Neuronal stem cell (in vitro differentiated cells): Measurements from ENCODE around the gene CEP43.

ENCODE experiments used
- DNase-seq: peaks from one replicate; pipeline ENCODE4 v3.0.0-alpha.2; 2013; ENCODE audit warnings: low spot score
- H2AFZ ChIP-seq: one replicate; pipeline ENCODE4 v1.6.1; 2013; ENCODE audit warnings: mild to moderate bottlenecking, low read length, inconsistent platforms
- H2AK5ac ChIP-seq: 2 replicates; pipeline ENCODE4 v1.6.1; 2013; ENCODE audit warnings: low read depth, mild to moderate bottlenecking, inconsistent platforms, low read length, moderate library complexity, mixed read lengths
- H2BK120ac ChIP-seq: 2 replicates; pipeline ENCODE4 v1.6.1; 2013; ENCODE audit warnings: low read depth, mild to moderate bottlenecking, inconsistent platforms, low read length, moderate library complexity, mixed read lengths
- H2BK12ac ChIP-seq: one replicate; pipeline ENCODE4 v1.6.1; 2013; ENCODE audit warnings: low read length, inconsistent platforms
- H2BK15ac ChIP-seq: 2 replicates; pipeline ENCODE4 v1.6.1; 2013; ENCODE audit warnings: mild to moderate bottlenecking, low read length, inconsistent platforms, mixed read lengths
- H2BK5ac ChIP-seq: one replicate; pipeline ENCODE4 v1.6.1; 2013; ENCODE audit warnings: inconsistent platforms, mild to moderate bottlenecking, low read length, moderate library complexity
- H3K14ac ChIP-seq: one replicate; pipeline ENCODE4 v1.6.1; 2013; ENCODE audit warnings: low read length, inconsistent platforms
- H3K18ac ChIP-seq: 2 replicates; pipeline ENCODE4 v1.6.1; 2013; ENCODE audit warnings: low read length, inconsistent platforms
- H3K23ac ChIP-seq: 2 replicates; pipeline ENCODE4 v1.6.1; 2013; ENCODE audit warnings: low read depth, mild to moderate bottlenecking, mixed read lengths, low read length, inconsistent platforms; ENCODE audit not compliant: poor library complexity
- H3K27ac ChIP-seq: replicated peaks from 3 replicates; pipeline ENCODE4 v1.5.1; 2013; ENCODE audit warnings: low read length, inconsistent platforms
- H3K27me3 ChIP-seq, 3 experiments: 2 replicates each; pipeline ENCODE4 v1.6.1; 2013; ENCODE audit warnings: low read length in 3 of 3, mild to moderate bottlenecking in 2 of 3, inconsistent platforms in 1 of 3, low read depth in 1 of 3, mixed read lengths in 1 of 3, moderate library complexity in 1 of 3; ENCODE audit not compliant: control insufficient read depth in 3 of 3, insufficient read depth in 3 of 3
- H3K36me3 ChIP-seq, 2 donors: replicated peaks in 1 of 2; 2 replicates each; pipeline ENCODE4 v1.6.1; 2013; ENCODE audit warnings: low read length in 2 of 2; ENCODE audit not compliant: control insufficient read depth in 2 of 2, insufficient read depth in 2 of 2
- H3K4ac ChIP-seq: 2 replicates; pipeline ENCODE4 v1.6.1; 2013; ENCODE audit warnings: inconsistent platforms, mild to moderate bottlenecking, low read length, moderate library complexity
- H3K4me1 ChIP-seq, 2 donors: 1 replicate in 1 of 2; 2 replicates in 1 of 2; pipeline ENCODE4 v1.6.1; 2013; ENCODE audit warnings: low read length in 2 of 2, low read depth in 1 of 2; ENCODE audit not compliant: control insufficient read depth in 2 of 2, insufficient read depth in 1 of 2
- H3K4me2 ChIP-seq: one replicate; pipeline ENCODE4 v1.6.1; 2013; ENCODE audit warnings: mild to moderate bottlenecking, low read length, inconsistent platforms; ENCODE audit not compliant: insufficient read depth, poor library complexity, severe bottlenecking
- H3K4me3 ChIP-seq, 2 donors: 2 replicates each; pipeline ENCODE4 v1.5.1; 2013; ENCODE audit warnings: low read length in 2 of 2, mild to moderate bottlenecking in 2 of 2, inconsistent platforms in 1 of 2, moderate library complexity in 1 of 2
- H3K79me1 ChIP-seq: one replicate; pipeline ENCODE4 v1.6.1; 2013; ENCODE audit warnings: low read depth, mild to moderate bottlenecking, inconsistent platforms, low read length, moderate library complexity
- H3K9ac ChIP-seq: one replicate; pipeline ENCODE4 v1.6.1; 2013; ENCODE audit warnings: mild to moderate bottlenecking, low read depth, low read length, inconsistent platforms; ENCODE audit not compliant: poor library complexity
- H3K9me3 ChIP-seq, 2 donors: replicated peaks in 1 of 2; 2 replicates each; pipeline versions ENCODE3 to v1.6.1; 2013; ENCODE audit warnings: low read length in 2 of 2, mild to moderate bottlenecking in 2 of 2, inconsistent platforms in 1 of 2, low read depth in 1 of 2, mixed read lengths in 1 of 2, moderate library complexity in 1 of 2; ENCODE audit not compliant: control insufficient read depth in 2 of 2, insufficient read depth in 1 of 2
- H4K8ac ChIP-seq: one replicate; pipeline ENCODE4 v1.6.1; 2013; ENCODE audit warnings: low read depth, mild to moderate bottlenecking, inconsistent platforms, low read length, moderate library complexity
- H4K91ac ChIP-seq: one replicate; pipeline ENCODE4 v1.6.1; 2013; ENCODE audit warnings: low read length, low read depth, mild to moderate bottlenecking, inconsistent platforms; ENCODE audit not compliant: poor library complexity
- WGBS, 2 donors: extraction: QIAGEN DNeasy Blood & Tissue Kit; methylation state at CpG; one replicate each; pipeline ENCODE4 v1.1.7; 2013; ENCODE audit warnings: missing lambda C conversion rate in 2 of 2, mixed read lengths in 1 of 2; ENCODE audit not compliant: insufficient read length in 2 of 2, insufficient replicate concordance in 1 of 2; ENCODE audit errors: extremely low coverage in 2 of 2; 5-methylcytosine and 5-hydroxymethylcytosine counted together

CEP43 gene

DNA sequence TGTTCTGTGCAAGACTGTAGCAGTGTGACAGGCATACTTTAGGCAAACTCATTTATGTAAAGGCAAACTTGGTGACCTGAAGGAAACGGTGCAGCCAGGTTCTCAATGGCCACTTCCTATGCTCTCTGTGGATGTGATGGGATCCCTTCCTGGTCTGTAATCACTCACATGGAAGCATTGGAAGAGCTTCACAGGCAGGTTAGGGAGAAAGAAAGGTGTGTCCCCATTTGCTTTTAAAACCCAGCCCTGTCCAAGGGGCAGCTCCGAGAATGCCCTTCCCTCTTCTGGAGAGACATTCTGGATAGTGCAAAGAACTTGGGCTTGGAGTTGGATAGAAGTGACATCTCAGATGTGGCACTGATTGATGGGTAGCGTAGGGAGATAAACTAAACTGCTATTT lies 28.1 kb downstream of the CEP43 start:
- Histone ChIP-seq H2AFZ (no peak overlapping the region), H3K27me3 (no peaks in the 10 kb centered on the region), H3K79me1 (no peaks in the 10 kb centered on the region), H3K4ac (no peak overlapping the region), H3K18ac (no peak overlapping the region), H3K9ac (no peak overlapping the region), H3K36me3 (peaks cover 42 to 99% of the 10 kb centered on the region in 2 donors), H2BK5ac (no peak overlapping the region), H3K27ac (no peak overlapping the region), H4K8ac (no peak overlapping the region), H2BK12ac (no peak overlapping the region), H3K4me1 (no peaks in the 10 kb centered on the region), H3K4me3 (no peak overlapping the region), H4K91ac (no peak overlapping the region), H2BK15ac (no peak overlapping the region), H2BK120ac (no peak overlapping the region), H3K23ac (no peak overlapping the region), H3K9me3 (no peaks in the 10 kb centered on the region), H3K4me2 (no peak overlapping the region), H3K14ac (no peak overlapping the region), H2AK5ac (no peak overlapping the region)
- no CpG with 5 or more reads among the region's 3 CpGs for WGBS, 2 donors
- DNase-seq = no peak

DNA sequence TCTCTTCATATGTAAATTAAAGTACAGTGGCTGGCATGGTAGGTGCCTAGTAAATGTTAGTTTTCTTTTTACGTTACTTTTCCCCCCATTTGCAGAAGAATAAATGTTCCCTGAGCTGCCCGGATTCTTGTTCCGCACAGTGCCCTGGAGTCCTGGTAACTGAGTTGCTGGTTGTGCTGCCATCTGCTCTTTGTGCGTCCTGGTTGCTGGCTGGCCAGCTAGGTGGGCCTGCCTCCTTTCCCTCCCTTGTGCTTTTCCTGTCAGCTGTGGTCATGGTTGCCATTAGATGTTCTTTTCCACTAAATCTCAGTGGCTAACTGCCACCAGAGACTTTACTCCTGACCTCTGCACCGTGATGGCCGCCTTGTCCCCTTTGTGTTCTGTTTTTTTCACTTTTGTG lies 28.6 kb downstream of the CEP43 start:
- no peak overlapping the region for H2BK5ac ChIP-seq

DNA sequence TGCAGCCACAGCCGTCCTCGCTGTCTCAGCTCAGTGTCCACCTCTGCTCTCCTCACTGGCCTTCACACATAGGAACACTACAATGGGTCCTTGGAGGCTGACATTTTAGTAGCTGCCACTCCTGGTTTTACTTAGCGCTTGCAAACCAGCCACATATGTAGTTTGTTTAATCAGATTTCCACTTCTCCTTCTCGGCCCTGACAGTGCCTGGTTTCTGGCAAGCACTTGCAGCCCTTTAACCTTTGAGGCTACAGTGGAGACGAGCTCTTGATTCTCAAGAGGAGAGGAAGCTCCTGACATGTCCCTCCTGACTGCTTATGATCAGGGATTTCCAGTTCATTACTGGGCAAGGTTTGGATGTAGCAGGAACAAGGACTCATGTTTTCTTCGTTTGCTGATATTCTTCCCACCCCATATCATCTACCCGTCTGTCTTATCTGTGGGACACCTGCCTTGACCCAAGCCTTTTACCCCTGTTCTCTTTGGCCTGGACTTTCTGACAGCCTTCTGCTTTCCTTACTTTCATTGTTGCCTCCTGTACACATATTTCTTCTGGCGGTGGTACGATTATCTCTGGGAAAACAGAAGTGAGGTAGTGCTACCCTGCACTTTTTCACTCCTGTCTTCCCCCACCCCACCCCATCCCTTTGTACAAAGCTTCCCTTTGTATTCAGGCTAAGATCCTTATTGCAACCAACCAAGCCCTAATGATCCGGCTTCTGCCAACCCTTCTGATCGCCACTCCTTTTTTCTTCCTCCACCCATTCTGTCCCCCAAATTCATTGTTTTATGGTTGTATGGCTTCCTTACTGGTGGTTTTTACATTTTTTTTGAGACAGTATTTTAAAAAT lies 31.2 kb downstream of the CEP43 start:
- no peak overlapping the region for H3K4me3 ChIP-seq
- H2BK120ac ChIP-seq = no peak overlapping the region
- no peak for DNase-seq
- no peak overlapping the region for H2BK12ac ChIP-seq
- H3K9me3 ChIP-seq = no peaks in the 10 kb centered on the region
- H3K79me1 ChIP-seq = no peaks in the 10 kb centered on the region
- no peak overlapping the region for H3K9ac ChIP-seq
- no peak overlapping the region for H3K4me2 ChIP-seq
- H2AK5ac ChIP-seq = no peak overlapping the region
- H4K91ac ChIP-seq = no peak overlapping the region
- no peak overlapping the region for H3K18ac ChIP-seq
- no peak overlapping the region for H2BK15ac ChIP-seq
- no peak overlapping the region for H4K8ac ChIP-seq
- no peak overlapping the region for H3K27ac ChIP-seq
- no peak overlapping the region for H2BK5ac ChIP-seq
- H2AFZ ChIP-seq = no peak overlapping the region
- H3K4ac ChIP-seq = no peak overlapping the region
- WGBS, 2 donors = no CpG with 5 or more reads among the region's 11 CpGs
- H3K27me3 ChIP-seq = no peaks in the 10 kb centered on the region
- H3K4me1 ChIP-seq = no peaks in the 10 kb centered on the region
- H3K36me3 ChIP-seq = peaks cover 34 to 99% of the 10 kb centered on the region in 2 donors
- no peak overlapping the region for H3K23ac ChIP-seq
- H3K14ac ChIP-seq = no peak overlapping the region

More for the DNA sequence above, 28.6 kb downstream of the CEP43 start:
- no peak overlapping the region for H3K27ac ChIP-seq
- H4K91ac ChIP-seq = no peak overlapping the region
- H3K4me3 ChIP-seq = no peak overlapping the region
- no peak overlapping the region for H3K4me2 ChIP-seq
- H2BK15ac ChIP-seq = no peak overlapping the region
- no peak overlapping the region for H2AFZ ChIP-seq
- peaks cover 40 to 99% of the 10 kb centered on the region in 2 donors for H3K36me3 ChIP-seq
- WGBS, 2 donors = no CpG with 5 or more reads among the region's 6 CpGs
- H3K4me1 ChIP-seq = no peaks in the 10 kb centered on the region
- no peak overlapping the region for H2AK5ac ChIP-seq
- H4K8ac ChIP-seq = no peak overlapping the region
- H3K23ac ChIP-seq = no peak overlapping the region
- H2BK12ac ChIP-seq = no peak overlapping the region
- DNase-seq = no peak
- no peak overlapping the region for H3K9ac ChIP-seq
- H3K18ac ChIP-seq = no peak overlapping the region
- H3K79me1 ChIP-seq = no peaks in the 10 kb centered on the region
- H3K27me3 ChIP-seq = no peaks in the 10 kb centered on the region
- no peaks in the 10 kb centered on the region for H3K9me3 ChIP-seq
- no peak overlapping the region for H3K14ac ChIP-seq
- H2BK120ac ChIP-seq = no peak overlapping the region
- H3K4ac ChIP-seq = no peak overlapping the region

DNA sequence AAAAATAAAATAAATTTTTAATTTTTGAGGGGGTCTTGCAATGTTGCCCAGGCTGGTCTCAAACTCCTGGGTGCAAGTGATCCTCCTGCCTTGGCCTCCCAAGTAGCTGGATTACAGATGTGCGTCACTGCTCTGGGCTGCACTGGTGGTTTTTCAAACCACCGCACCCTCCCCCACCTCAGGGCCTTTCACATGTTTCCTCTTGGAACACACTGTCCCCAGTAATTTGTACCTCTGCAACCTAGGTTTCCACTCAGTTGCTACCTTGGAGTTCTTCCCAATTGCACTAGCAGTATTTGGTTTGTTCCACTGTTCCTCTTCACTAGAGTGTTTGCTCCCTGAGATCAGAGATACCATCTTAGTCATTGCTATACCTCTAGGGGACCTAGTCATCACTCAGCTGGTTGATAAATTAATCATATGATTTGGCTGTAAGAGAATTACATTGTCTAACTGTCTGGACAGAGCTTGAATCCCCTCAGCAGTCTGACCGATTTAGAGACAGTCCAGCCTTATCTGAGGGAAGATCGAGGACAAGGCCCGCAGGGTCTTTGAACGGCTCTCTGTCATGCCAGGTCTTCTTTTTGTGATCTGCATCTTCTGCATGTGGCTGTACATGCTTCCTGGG lies 32.0 kb downstream of the CEP43 start:
- H2BK12ac ChIP-seq = no peak overlapping the region
- H3K4me1 ChIP-seq = no peaks in the 10 kb centered on the region
- H3K9ac ChIP-seq = no peak overlapping the region
- H4K91ac ChIP-seq = no peak overlapping the region
- H3K4ac ChIP-seq = no peak overlapping the region
- no peak overlapping the region for H4K8ac ChIP-seq
- H3K27ac ChIP-seq = no peak overlapping the region
- no peak overlapping the region for H3K14ac ChIP-seq
- no peak overlapping the region for H2BK120ac ChIP-seq
- no peak overlapping the region for H2AFZ ChIP-seq
- no peak overlapping the region for H3K23ac ChIP-seq
- no peak overlapping the region for H2BK15ac ChIP-seq
- no peak overlapping the region for H2BK5ac ChIP-seq
- H3K27me3 ChIP-seq = no peaks in the 10 kb centered on the region
- no peak for DNase-seq
- H3K4me2 ChIP-seq = no peak overlapping the region
- no peaks in the 10 kb centered on the region for H3K79me1 ChIP-seq
- H3K18ac ChIP-seq = no peak overlapping the region
- H3K9me3 ChIP-seq = no peaks in the 10 kb centered on the region
- no CpG with 5 or more reads among the region's 6 CpGs for WGBS, 2 donors
- peaks cover 34 to 99% of the 10 kb centered on the region in 2 donors for H3K36me3 ChIP-seq
- H3K4me3 ChIP-seq = no peak overlapping the region
- H2AK5ac ChIP-seq = no peak overlapping the region
